Measurements from ENCODE around the gene UNK. TPM values are rescaled to one million over a fixed set of nuclear protein-coding genes. Genes with fewer than 3 reads are reported as not detected.

The UNK gene
- total and polyA plus RNA-seq, 2 donors (not counting 3 experiments of a cell fraction or from before 2014, with no cell fraction given): 18.0 to 23.2 TPM

GRCh38 chr17:75763613-75764416 is 20.8 kb upstream of the UNK start:
- Histone ChIP-seq H3K36me3 (ENCODE audit: control insufficient read depth in 2 of 2, extremely low read depth in 1 of 2, insufficient read depth in 2 of 2, low read length in 2 of 2) (no peaks in the 10 kb centered on the region), H3K27me3 (ENCODE audit: control insufficient read depth in 2 of 2, insufficient read depth in 2 of 2, low read length in 2 of 2) (no peaks in the 10 kb centered on the region), H3K27ac (ENCODE audit: insufficient read depth, low read depth, low read length) (no peak overlapping the region), H3K4me2 (ENCODE audit: insufficient read depth, low read length) (peak overlapping the region; percentile 77), H3K9ac (replicated peaks; ENCODE audit: extremely low read depth, insufficient read depth, low read length) (peak overlapping the region; percentile 69), H3K9me3 (replicated peaks; ENCODE audit: control insufficient read depth, insufficient read depth, low read length) (no peaks in the 10 kb centered on the region), H4K20me1 (replicated peaks; ENCODE audit: control insufficient read depth, extremely low read depth, insufficient read depth, low read length) (no peaks in the 10 kb centered on the region), H2AFZ (ENCODE audit: low read depth, low read length) (peak overlapping the region; percentile 94), H3K4me3 (replicated peaks in 1 of 3; ENCODE audit: insufficient read depth in 1 of 3, low read depth in 1 of 3, low read length in 3 of 3) (peak overlapping the region; percentile 44 to 62 (median 53)), H3K9me1 (replicated peaks; ENCODE audit: control insufficient read depth, extremely low read depth, insufficient read depth, low read length) (no peaks in the 10 kb centered on the region), H3K79me2 (ENCODE audit: control insufficient read depth, insufficient read depth, low read length) (no peaks in the 10 kb centered on the region), H3K4me1 (ENCODE audit: control insufficient read depth, extremely low read depth, insufficient read depth, low read length) (peaks cover 11% of the 10 kb centered on the region)
- BruUV-seq (replicated peaks): no TSS peak
- no peak for TF ChIP-seq FOS (IDR thresholded peaks at IDR 0.05; ENCODE audit: borderline replicate concordance, insufficient read depth, low read length)
- DNase-seq (ENCODE audit: low read depth, low spot score): no peak
- FAIRE-seq: no peak
- intact Hi-C loops (cut with micrococcal nuclease) (loop anchor here (1.0 kb wide), 1 partner anchor 63 kb away; no protein-coding TSS in a partner anchor), dilution Hi-C loops (cut with MboI; ENCODE audit: extremely low pct_ligation_motif_present, low sequenced_read_pairs) (no loop called here)
- ChIA-PET POLR2A (interaction anchor here (2.8 to 3.0 kb wide), 2 partner anchors 11 to 16 kb away, joined by 19 to 24 read pairs; a partner anchor contains a TSS), CTCF (interaction anchor here (0.6 to 4.8 kb wide), 21 partner anchors 10 to 132 kb away, joined by 3 to 27 read pairs (median 6); partner anchors contain the start of genes TRIM47 and TRIM65)

GRCh38 chr17:75764417-75764710 is 20.2 kb upstream of the UNK start:
- H3K27me3 ChIP-seq (ENCODE audit: control insufficient read depth in 2 of 2, insufficient read depth in 2 of 2, low read length in 2 of 2): no peaks in the 10 kb centered on the region
- H3K9me1 ChIP-seq (replicated peaks; ENCODE audit: control insufficient read depth, extremely low read depth, insufficient read depth, low read length): no peaks in the 10 kb centered on the region
- peak overlapping the region; percentile 77 for H3K4me2 ChIP-seq (ENCODE audit: insufficient read depth, low read length)
- FAIRE-seq (no peak), DNase-seq (ENCODE audit: low read depth, low spot score) (no peak)
- peak overlapping the region; percentile 69 for H3K9ac ChIP-seq (replicated peaks; ENCODE audit: extremely low read depth, insufficient read depth, low read length)
- H3K9me3 ChIP-seq (replicated peaks; ENCODE audit: control insufficient read depth, insufficient read depth, low read length): no peaks in the 10 kb centered on the region
- POLR2A ChIA-PET: interaction anchor here (1.4 to 3.0 kb wide), 3 partner anchors 11 to 65 kb away, joined by 4 to 24 read pairs (median 19); a partner anchor contains a TSS
- H3K4me1 ChIP-seq (ENCODE audit: control insufficient read depth, extremely low read depth, insufficient read depth, low read length): peaks cover 11% of the 10 kb centered on the region
- H4K20me1 ChIP-seq (replicated peaks; ENCODE audit: control insufficient read depth, extremely low read depth, insufficient read depth, low read length): no peaks in the 10 kb centered on the region
- peak overlapping the region; percentile 44 to 62 (median 53) for H3K4me3 ChIP-seq (replicated peaks in 1 of 3; ENCODE audit: insufficient read depth in 1 of 3, low read depth in 1 of 3, low read length in 3 of 3)
- no peaks in the 10 kb centered on the region for H3K79me2 ChIP-seq (ENCODE audit: control insufficient read depth, insufficient read depth, low read length)
- intact Hi-C loops (cut with micrococcal nuclease) (loop anchor here (1.0 kb wide), 1 partner anchor 63 kb away; no protein-coding TSS in a partner anchor), dilution Hi-C loops (cut with MboI; ENCODE audit: extremely low pct_ligation_motif_present, low sequenced_read_pairs) (no loop called here)
- no peak for TF ChIP-seq FOS (IDR thresholded peaks at IDR 0.05; ENCODE audit: borderline replicate concordance, insufficient read depth, low read length)
- peak in 1 of 2 donors; percentile 55 for TF ChIP-seq CTCF (IDR thresholded peaks at IDR 0.05; ENCODE audit: extremely low read depth in 1 of 2, insufficient read depth in 1 of 2, low read depth in 1 of 2, low read length in 2 of 2)
- no peaks in the 10 kb centered on the region for H3K36me3 ChIP-seq (ENCODE audit: control insufficient read depth in 2 of 2, extremely low read depth in 1 of 2, insufficient read depth in 2 of 2, low read length in 2 of 2)
- no peak overlapping the region for H3K27ac ChIP-seq (ENCODE audit: insufficient read depth, low read depth, low read length)
- BruUV-seq (replicated peaks): no TSS peak
- peak overlapping the region; percentile 94 for H2AFZ ChIP-seq (ENCODE audit: low read depth, low read length)
- CTCF ChIA-PET: interaction anchor here (0.6 to 4.8 kb wide), 22 partner anchors 9 to 132 kb away, joined by 3 to 27 read pairs (median 6); partner anchors contain the start of genes TRIM47 and TRIM65
